Immature natural killer cell (primary cell): ENCODE data around the gene RNU5D-1. TPM values are rescaled to one million over a fixed set of nuclear protein-coding genes. Genes with fewer than 3 reads are reported as not detected.
A peak's percentile ranks its signal among the peaks of the same experiment; 100 is the strongest.
"Not testable (repeated sequence)": the region's sequence is repeated elsewhere in the genome, so short reads cannot be mapped to it uniquely, and the experiment has no call there.

Experiments used
- DNase-seq, 3 donors: peaks; one replicate each; pipeline ENCODE4 v3.0.0; 2022; ENCODE audit warnings: mixed read lengths in 1 of 3
- H3K27ac Mint-ChIP-seq, 6 donors: one replicate each; pipeline ENCODE4 v1.8.0; 2020; ENCODE audit warnings: mixed read lengths in 6 of 6, mild to moderate bottlenecking in 5 of 6, inconsistent platforms in 4 of 6, moderate library complexity in 3 of 6
- H3K27me3 Mint-ChIP-seq, 3 donors: one replicate each; pipeline ENCODE4 v1.8.0; 2020 to 2021; ENCODE audit warnings: low read depth in 3 of 3, mild to moderate bottlenecking in 3 of 3, mixed read lengths in 3 of 3, moderate library complexity in 3 of 3, inconsistent platforms in 1 of 3
- H3K36me3 Mint-ChIP-seq, 3 donors: one replicate each; pipeline ENCODE4 v1.8.0; 2020; ENCODE audit warnings: mixed read lengths in 3 of 3, inconsistent platforms in 2 of 3, mild to moderate bottlenecking in 2 of 3
- H3K4me1 Mint-ChIP-seq, 2 donors: one replicate each; pipeline ENCODE4 v1.8.0; 2020; ENCODE audit warnings: inconsistent platforms in 2 of 2, mild to moderate bottlenecking in 2 of 2, mixed read lengths in 2 of 2, moderate library complexity in 1 of 2
- H3K4me3 Mint-ChIP-seq, 5 donors: one replicate each; pipeline ENCODE4 v1.8.0; 2020; ENCODE audit warnings: mild to moderate bottlenecking in 5 of 5, mixed read lengths in 5 of 5, inconsistent platforms in 3 of 5, moderate library complexity in 3 of 5
- H3K9me3 Mint-ChIP-seq, 6 donors: one replicate each; pipeline ENCODE4 v1.8.0; 2020; ENCODE audit warnings: mild to moderate bottlenecking in 6 of 6, mixed read lengths in 6 of 6, inconsistent platforms in 4 of 6, moderate library complexity in 3 of 6
- polyA plus RNA-seq, 3 donors: library from polyadenylated mRNA; unstranded; fragments of 300-500 nt; fragmentation: Illumina TruSeq; gene quantifications; one replicate each; pipeline ENCODE4 v1.2.3, GENCODE V29; 2021

Gene RNU5D-1
- polyA plus RNA-seq, 3 donors from 2014 or later, result not detected

DNA sequence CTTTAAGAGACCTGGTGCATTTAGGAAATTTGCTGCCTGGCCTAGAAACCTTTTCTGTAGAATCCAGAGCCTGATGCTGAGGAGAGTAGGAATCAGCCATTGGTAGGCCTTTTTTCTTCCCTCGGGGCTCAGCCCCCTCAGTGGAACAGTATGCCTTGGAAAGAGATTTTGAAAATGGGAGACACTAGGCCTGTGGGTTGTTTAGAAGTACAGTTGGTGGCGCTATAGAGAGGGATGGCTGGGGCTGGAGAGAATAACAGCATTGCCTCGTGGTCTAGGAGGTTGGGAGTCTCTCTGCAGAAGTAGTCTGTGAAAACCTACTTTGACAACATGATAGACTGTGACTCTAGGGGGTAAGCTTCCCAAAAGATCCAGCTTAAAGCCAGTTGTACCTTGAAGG is 16.9 kb upstream of the RNU5D-1 start:
- H3K36me3 Mint-ChIP-seq, result no peaks in the 10 kb centered on the region
- no peaks in the 10 kb centered on the region for H3K9me3 Mint-ChIP-seq
- no peak for DNase-seq
- no peak overlapping the region for H3K27ac Mint-ChIP-seq
- peaks cover 0 to 2% (median 0%) of the 10 kb centered on the region in 3 donors for H3K27me3 Mint-ChIP-seq
- no peak overlapping the region for H3K4me3 Mint-ChIP-seq
- no peaks in the 10 kb centered on the region for H3K4me1 Mint-ChIP-seq

DNA sequence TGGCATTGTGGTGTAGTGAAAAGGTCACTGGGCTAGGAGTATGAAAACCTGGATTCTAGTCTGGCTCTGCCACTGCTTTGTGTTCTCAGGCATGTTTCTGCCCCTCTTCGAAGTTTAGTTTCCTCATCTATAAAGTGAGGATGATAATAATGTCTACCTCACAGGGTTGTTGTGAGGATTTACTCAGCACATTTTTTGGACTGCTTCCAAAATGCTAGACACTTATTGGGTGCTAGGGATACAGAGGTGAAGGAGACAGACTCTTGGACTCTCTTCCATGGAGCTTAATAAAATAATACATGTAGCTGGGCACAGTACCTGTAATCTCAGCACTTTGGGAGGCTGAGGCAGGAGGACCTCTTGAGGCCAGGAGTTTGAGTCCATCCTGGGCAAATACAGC is 12.2 kb upstream of the RNU5D-1 start:
- no peak overlapping the region for H3K4me3 Mint-ChIP-seq
- H3K4me1 Mint-ChIP-seq, result peaks cover 17 to 20% of the 10 kb centered on the region in 2 donors
- no peak for DNase-seq
- peaks cover 0 to 9% (median under 1%) of the 10 kb centered on the region in 3 donors for H3K27me3 Mint-ChIP-seq
- H3K27ac Mint-ChIP-seq, result no peak overlapping the region
- no peaks in the 10 kb centered on the region for H3K9me3 Mint-ChIP-seq
- H3K36me3 Mint-ChIP-seq, result no peaks in the 10 kb centered on the region

DNA sequence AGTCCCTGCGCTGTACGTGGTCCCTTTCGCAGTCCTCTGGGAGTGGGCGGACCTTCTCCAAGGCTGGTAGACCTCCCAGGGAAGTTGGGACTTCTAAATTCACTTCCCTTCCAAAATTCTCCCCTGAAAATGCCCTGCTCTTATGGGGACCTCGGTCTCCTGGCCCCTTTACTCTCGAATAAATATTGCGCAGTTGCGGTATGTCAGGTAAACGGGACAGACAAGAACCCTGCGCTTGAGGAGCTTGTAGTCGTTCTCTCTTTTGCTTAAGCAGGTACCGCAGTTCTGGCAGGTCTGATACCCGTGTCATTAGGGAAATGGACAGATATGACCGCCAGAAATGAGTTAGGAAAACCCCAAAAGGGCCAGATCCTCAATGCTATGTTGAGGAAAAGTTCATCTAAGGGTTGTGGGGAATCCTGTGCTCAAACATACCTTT is 9.2 kb upstream of the RNU5D-1 start:
- H3K36me3 Mint-ChIP-seq, result no peaks in the 10 kb centered on the region
- peak overlapping the region; percentile 94 to 97 (median 95) for H3K27ac Mint-ChIP-seq
- H3K4me3 Mint-ChIP-seq, result peak overlapping the region; percentile 93 to 97 (median 95)
- DNase-seq, result no peak
- H3K9me3 Mint-ChIP-seq, result no peaks in the 10 kb centered on the region
- H3K4me1 Mint-ChIP-seq, result peaks cover 17 to 20% of the 10 kb centered on the region in 2 donors
- H3K27me3 Mint-ChIP-seq, result peaks cover 0 to 11% (median 2%) of the 10 kb centered on the region in 3 donors

DNA sequence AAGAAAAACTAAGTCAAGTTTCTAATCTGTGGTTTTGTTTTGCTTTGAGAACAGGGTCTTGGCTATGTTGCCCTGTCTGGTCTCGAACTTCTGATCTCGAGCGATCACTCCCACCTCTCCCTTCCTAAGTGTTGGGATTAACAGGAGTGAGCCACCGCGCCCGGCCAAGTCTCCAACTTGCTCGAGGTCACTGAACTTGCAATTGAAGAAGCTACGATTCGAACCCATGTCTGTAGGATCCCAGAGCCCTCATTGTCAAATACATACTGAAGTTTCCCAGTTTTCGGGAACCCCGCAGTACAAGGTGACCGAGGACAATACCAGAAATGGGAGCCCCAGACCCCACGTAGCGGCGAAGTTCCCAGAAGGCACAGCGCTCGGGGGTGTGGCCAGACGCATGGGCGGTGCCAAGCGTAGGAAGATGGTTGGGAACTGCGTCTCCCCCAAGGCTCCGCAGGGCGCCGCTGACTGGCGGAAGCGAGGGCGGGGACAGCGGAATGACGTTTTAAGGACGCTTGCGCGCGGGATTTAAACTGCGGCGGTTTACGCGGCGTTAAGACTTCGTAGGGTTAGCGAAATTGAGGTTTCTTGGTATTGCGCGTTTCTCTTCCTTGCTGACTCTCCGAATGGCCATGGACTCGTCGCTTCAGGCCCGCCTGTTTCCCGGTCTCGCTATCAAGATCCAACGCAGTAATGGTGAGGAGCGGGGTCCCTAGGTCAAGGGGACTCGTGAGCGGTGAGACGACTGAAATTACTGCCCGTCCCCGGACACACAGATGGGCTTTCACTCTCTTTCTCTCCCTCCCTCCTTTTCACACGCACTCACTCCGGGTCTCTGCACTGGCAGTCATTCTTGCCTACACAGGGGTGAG is 8.6 kb upstream of the RNU5D-1 start, which contains the start of gene KIF2C:
Gene KIF2C (plus strand): TSS at position 531 of the 872 bp plus-strand sequence. CDS start 96 bp downstream, at position 627.
- H3K27me3 Mint-ChIP-seq, result peaks cover 0 to 13% (median 2%) of the 10 kb centered on the region in 3 donors
- peak within 1 kb of the TSS; percentile 94 to 97 (median 95) for H3K27ac Mint-ChIP-seq
- H3K4me3 Mint-ChIP-seq, result peak within 1 kb of the TSS; percentile 93 to 97 (median 95)
- DNase-seq, result peak; percentile 94 to 95 (median 94)
- no peaks in the 10 kb centered on the region for H3K9me3 Mint-ChIP-seq
- H3K36me3 Mint-ChIP-seq, result no peaks in the 10 kb centered on the region
- H3K4me1 Mint-ChIP-seq, result peaks cover 17 to 20% of the 10 kb centered on the region in 2 donors

DNA sequence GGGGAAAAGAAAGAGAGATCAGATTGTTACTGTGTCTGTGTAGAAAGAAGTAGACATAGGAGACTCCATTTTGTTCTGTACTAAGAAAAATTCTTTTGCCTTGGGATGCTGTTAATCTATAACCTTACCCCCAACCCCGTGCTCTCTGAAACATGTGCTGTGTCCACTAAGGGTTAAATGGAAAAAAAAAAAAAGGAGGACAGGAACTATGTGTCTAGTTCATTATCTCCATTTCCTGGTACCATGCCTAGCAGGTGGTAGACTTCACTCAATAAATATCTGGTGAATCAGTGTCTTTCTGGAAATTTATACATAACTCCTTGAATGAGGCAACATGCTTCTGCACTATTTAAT is 8.0 kb upstream of the RNU5D-1 start:
- not testable (repeated sequence) for H3K9me3 Mint-ChIP-seq, H3K36me3 Mint-ChIP-seq, DNase-seq
- Mint-ChIP-seq H3K27me3 (peaks cover 0 to 13% (median 2%) of the 10 kb centered on the region in 3 donors), H3K27ac (peak overlapping the region; percentile 94 to 97 (median 95)), H3K4me1 (peaks cover 17 to 20% of the 10 kb centered on the region in 2 donors), H3K4me3 (peak overlapping the region; percentile 93 to 97 (median 95))

DNA sequence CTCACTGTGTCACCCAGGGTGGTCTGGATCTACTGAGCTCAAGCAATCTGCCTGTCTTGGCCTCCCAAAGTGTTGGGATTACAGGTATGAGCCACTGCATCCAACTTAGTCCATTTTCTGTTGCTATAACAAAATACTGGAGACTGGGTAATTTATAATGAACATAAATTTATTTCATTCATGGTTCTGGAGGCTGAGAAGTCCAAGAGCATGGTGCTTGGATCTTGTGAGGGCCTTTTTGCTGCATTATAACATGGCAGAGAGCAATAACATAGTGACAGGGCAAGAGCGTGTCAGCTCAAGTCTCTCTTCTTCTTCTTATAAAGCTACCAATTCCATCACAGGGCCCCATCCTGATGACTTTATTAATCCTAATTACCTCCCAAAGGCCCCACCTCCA is 5.0 kb upstream of the RNU5D-1 start:
- H3K36me3 Mint-ChIP-seq, result no peaks in the 10 kb centered on the region
- H3K4me1 Mint-ChIP-seq, result peaks cover 20 to 26% of the 10 kb centered on the region in 2 donors
- H3K9me3 Mint-ChIP-seq, result no peaks in the 10 kb centered on the region
- no peak overlapping the region for H3K27ac Mint-ChIP-seq
- no peak overlapping the region for H3K4me3 Mint-ChIP-seq
- DNase-seq, result no peak
- peaks cover 3 to 17% (median 5%) of the 10 kb centered on the region in 3 donors for H3K27me3 Mint-ChIP-seq

DNA sequence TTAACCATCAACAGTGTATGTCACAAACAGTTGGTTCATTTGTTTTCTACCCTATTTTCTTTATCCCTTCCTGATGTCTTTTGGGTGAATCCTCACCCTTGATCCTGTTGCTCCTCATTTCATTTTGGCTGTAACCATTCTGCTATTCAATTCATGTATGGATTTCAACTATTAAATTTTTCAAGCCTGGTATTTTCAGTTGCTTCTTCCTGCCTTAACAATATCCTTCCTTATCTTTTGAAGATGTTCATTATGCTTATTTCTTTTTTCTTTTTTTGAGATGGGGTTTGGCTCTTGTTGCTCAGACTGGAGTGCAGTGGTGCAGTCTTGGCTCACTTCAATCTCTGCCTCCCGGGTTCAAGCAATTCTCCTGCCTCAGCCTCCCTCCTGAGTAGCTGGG is 2.8 kb upstream of the RNU5D-1 start:
- H3K27ac Mint-ChIP-seq, result no peak overlapping the region
- H3K9me3 Mint-ChIP-seq, result no peaks in the 10 kb centered on the region
- no peaks in the 10 kb centered on the region for H3K36me3 Mint-ChIP-seq
- no peak for DNase-seq
- H3K27me3 Mint-ChIP-seq, result peaks cover 11 to 19% (median 14%) of the 10 kb centered on the region in 3 donors
- no peak overlapping the region for H3K4me3 Mint-ChIP-seq
- H3K4me1 Mint-ChIP-seq, result peaks cover 18 to 22% of the 10 kb centered on the region in 2 donors

DNA sequence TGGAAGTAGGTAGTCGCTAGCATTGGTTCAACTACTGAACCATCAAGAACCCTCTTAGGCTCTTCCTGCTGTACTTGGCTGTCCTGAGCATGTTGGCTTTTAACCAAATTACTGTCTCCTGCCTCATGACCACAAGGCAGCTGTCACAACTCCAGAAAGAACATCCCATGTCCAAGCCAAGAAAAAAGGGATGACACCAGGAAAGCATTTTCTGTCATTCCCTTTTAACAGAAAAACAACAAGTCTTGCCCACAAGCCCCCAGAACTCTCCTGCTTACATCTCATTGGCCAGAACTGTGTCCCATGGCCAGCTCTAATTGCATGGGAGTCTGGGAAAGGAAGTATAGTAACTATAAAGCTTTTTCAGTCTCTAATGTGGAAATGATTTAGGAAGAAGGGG is 2.4 kb upstream of the RNU5D-1 start:
- Mint-ChIP-seq H3K9me3 (no peaks in the 10 kb centered on the region), H3K36me3 (no peaks in the 10 kb centered on the region), H3K27me3 (peaks cover 11 to 19% (median 14%) of the 10 kb centered on the region in 3 donors), H3K27ac (no peak overlapping the region), H3K4me3 (no peak overlapping the region), H3K4me1 (peaks cover 18 to 22% of the 10 kb centered on the region in 2 donors)
- DNase-seq, result no peak

DNA sequence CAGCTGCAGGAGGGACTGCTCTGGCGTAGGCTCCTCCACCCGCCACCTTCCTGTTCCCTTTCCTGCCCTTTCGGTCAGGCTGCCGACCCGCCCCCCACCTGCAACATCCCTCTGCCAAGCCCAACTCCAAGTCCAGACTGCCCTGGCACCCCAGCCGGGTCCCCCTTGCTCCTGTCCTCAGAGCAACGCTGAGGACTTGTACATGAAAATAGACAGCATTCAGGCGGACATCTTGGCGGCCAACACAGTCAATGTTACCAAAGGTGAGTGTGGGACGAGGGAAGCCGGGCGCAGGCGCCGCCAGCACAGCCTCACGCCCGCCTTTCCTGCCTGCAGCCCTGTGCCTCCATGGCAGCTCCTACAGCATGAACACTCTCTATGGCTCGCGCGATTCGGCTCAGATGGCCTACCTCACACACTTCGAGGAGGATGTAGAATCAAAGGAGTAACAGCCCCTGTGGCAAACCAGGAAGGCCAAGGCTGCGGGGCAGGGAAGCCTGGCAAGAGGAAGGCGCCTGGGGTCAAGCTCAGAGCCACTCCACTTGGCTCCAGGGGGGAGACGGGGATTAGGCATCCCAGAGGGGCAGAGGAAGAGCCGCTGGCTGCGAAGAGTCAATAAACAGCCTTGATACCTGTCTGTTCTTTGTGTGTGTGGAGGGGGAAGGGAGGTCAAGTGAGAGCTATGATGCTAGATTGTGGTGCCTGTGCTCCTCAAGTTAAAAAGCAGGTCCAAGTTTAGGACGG is 5.8 kb downstream of the RNU5D-1 start:
- peaks cover 2 to 10% (median 5%) of the 10 kb centered on the region in 3 donors for H3K27me3 Mint-ChIP-seq
- H3K9me3 Mint-ChIP-seq, result no peaks in the 10 kb centered on the region
- no peak for DNase-seq
- H3K27ac Mint-ChIP-seq, result no peak overlapping the region
- H3K4me3 Mint-ChIP-seq, result no peak overlapping the region
- H3K4me1 Mint-ChIP-seq, result peaks cover 32 to 39% of the 10 kb centered on the region in 2 donors
- no peaks in the 10 kb centered on the region for H3K36me3 Mint-ChIP-seq

DNA sequence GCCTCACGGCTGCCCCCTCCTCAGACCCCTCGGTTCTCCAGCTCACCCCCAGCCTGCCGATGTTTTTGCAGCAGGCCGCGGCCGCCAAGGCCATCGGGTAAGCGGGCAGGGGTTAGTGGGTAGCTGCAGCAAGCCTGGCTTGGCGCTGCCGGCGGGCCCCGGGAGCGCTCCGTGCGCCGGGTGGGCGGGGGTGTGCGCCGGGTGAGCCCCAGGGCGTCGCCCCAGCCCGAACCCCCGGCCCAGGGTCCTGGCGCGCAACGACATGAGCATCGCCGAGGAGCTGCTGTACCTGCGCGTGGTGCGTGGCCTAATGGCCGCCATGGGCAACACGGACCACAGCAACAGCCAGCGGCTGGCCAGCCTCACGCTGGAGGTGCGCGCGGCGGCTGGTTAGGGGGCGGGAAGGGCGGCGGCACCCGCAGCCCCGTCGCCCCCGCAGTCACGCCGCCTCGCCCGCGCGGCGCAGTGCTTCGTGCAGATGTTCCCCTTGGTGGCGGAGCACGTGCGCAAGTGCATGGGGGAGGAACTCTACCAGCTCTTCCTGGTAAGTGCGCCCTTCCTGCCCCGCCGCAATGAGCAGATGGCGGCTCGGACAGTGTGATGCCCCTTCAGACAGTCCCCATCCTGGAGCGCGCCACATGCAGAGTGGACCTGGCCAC is 6.5 kb downstream of the RNU5D-1 start:
- Mint-ChIP-seq H3K9me3 (no peaks in the 10 kb centered on the region), H3K4me3 (no peak overlapping the region), H3K27me3 (peaks cover 2 to 10% (median 5%) of the 10 kb centered on the region in 3 donors), H3K4me1 (peaks cover 31 to 39% of the 10 kb centered on the region in 2 donors), H3K36me3 (no peaks in the 10 kb centered on the region), H3K27ac (no peak overlapping the region)
- DNase-seq, result no peak

DNA sequence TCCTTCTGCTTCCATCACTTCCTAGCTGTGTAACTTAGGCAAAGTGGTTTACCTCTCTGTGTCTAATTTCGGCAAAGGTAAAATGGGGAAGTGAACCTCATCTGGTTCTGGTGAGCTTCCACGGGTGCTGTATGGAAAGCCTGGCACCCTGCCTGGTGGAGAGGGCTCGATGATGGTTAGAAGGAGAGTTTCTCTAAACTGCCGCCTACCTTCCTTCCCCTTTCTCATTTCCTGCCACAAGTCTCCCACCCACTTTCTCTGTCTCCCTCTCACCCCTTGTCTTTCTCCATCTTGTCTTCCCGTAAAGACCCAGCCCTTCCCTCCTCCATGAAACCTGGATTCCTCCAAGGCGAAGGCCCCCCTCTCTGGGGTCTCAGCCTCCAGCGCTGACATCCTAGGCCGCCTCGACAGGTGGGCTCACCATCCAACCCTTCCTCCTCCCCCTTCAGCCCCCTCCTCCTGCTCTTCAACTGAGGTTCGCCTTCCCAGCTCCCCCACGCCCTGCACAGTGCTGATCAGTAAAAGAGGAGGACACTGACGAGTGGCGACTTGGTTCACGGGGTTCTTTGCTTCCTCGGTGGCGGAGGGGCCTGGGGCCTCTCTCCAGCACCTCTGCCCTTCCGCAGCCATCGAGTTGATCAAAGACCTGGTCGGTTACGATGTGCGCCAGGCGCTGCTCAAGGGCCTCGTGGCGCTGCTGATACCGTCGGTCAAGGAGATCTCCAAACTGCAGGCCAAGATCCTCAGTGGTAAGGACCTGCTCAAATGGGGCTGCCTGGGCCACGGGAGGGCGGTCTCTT is 7.3 kb downstream of the RNU5D-1 start:
- H3K9me3 Mint-ChIP-seq, result no peaks in the 10 kb centered on the region
- H3K36me3 Mint-ChIP-seq, result no peaks in the 10 kb centered on the region
- peaks cover 29 to 40% of the 10 kb centered on the region in 2 donors for H3K4me1 Mint-ChIP-seq
- H3K4me3 Mint-ChIP-seq, result peak overlapping the region in 3 of 5 donors; percentile 42 to 62 (median 45)
- no peak for DNase-seq
- peaks cover 0 to 10% (median 5%) of the 10 kb centered on the region in 3 donors for H3K27me3 Mint-ChIP-seq
- peak overlapping the region in 5 of 6 donors; percentile 25 to 91 (median 49) for H3K27ac Mint-ChIP-seq

DNA sequence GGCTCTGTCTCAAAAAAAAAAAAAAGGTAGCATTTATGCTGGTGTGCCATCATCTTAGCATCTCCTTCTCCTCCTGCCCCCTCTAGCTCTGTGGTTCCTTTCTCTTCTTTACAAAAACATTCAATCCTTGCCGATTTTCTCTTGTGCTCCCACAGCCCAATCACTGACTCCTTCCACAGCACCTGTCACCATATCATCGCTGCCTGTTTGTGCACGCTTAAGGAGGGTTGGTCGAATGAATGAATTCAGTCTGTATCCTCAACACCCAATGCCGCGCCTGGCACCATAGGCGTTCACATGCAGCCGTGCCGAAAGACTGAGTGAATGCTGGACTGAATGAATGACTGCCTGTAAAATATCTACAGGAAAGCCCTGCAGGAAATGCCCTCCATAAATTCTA is 7.9 kb downstream of the RNU5D-1 start:
- peaks cover 0 to 10% (median 5%) of the 10 kb centered on the region in 3 donors for H3K27me3 Mint-ChIP-seq
- H3K4me3 Mint-ChIP-seq, result peak overlapping the region; percentile 2 to 63 (median 45)
- peaks cover 31 to 42% of the 10 kb centered on the region in 2 donors for H3K4me1 Mint-ChIP-seq
- H3K9me3 Mint-ChIP-seq, result no peaks in the 10 kb centered on the region
- peak overlapping the region; percentile 30 to 91 (median 66) for H3K27ac Mint-ChIP-seq
- DNase-seq, result no peak
- no peaks in the 10 kb centered on the region for H3K36me3 Mint-ChIP-seq
